Measurements from ENCODE around the gene UNC13C. TPM values are rescaled to one million over a fixed set of nuclear protein-coding genes. Genes with fewer than 3 reads are reported as not detected.

Gene UNC13C
- total and polyA plus RNA-seq, 10 of the 15 experiments (the other 5 are each of a cell fraction or from before 2014, with no cell fraction given) = 9.9 to 81.3 (median 25.0) TPM

- no peaks in the 10 kb centered on the region for H3K27me3 ChIP-seq (replicated peaks in 1 of 2; ENCODE audit: control insufficient read depth in 2 of 2, insufficient read depth in 2 of 2, low read length in 1 of 2)
- SMC1A ChIA-PET (ENCODE audit: uncharacterized antibody, unreplicated experiment) = interaction anchor here (0.6 to 2.2 kb wide), 3 partner anchors 9 to 87 kb away, joined by 3 to 7 read pairs (median 3); no protein-coding TSS in a partner anchor
- H3K9ac ChIP-seq (ENCODE audit: control insufficient read depth, insufficient read depth, low read length) = no peak overlapping the region
- no peaks in the 10 kb centered on the region for H4K20me1 ChIP-seq (ENCODE audit: control insufficient read depth, insufficient read depth)
- WGBS (ENCODE audit: insufficient coverage, insufficient replicate concordance, low lambda C conversion rate, missing lambda C conversion rate) = 8% methylated on average over 4 of the region's 4 CpGs
- DNase-seq (ENCODE audit: low read depth, low spot score) = no peak
- no TSS peak for BruUV-seq (replicated peaks)
- RAD21 ChIA-PET (ENCODE audit: unreplicated experiment) = interaction anchor here (1.4 kb wide), 1 partner anchor 31 kb away, joined by 3 read pairs; no protein-coding TSS in a partner anchor
- no peak overlapping the region for H2AFZ ChIP-seq (ENCODE audit: control insufficient read depth, low read depth, low read length)
- FAIRE-seq = no peak
- no peak overlapping the region for H3K4me2 ChIP-seq (ENCODE audit: control insufficient read depth, insufficient read depth)
- no peak overlapping the region for H3K4me3 ChIP-seq
- TF ChIP-seq ZNF687 (IDR thresholded peaks at IDR 0.05) = no peak
- H3K79me2 ChIP-seq (ENCODE audit: control insufficient read depth, insufficient read depth, low read length) = no peaks in the 10 kb centered on the region
- no peaks in the 10 kb centered on the region; the same call in 2 of the 3 replicates for H3K9me3 ChIP-seq (replicated peaks; ENCODE audit: control insufficient read depth, insufficient read depth, low read length)
- H3K36me3 ChIP-seq (ENCODE audit: control insufficient read depth in 2 of 2, insufficient read depth in 2 of 2, low read length in 1 of 2) = no peaks in the 10 kb centered on the region
- no peak overlapping the region for H3K27ac ChIP-seq (ENCODE audit: control insufficient read depth, insufficient read depth)
- CTCF ChIA-PET = no interaction called here
- intact Hi-C loops (cut with micrococcal nuclease; ENCODE audit: unreplicated experiment) = no loop called here
- no peaks in the 10 kb centered on the region for H3K4me1 ChIP-seq (ENCODE audit: control insufficient read depth, insufficient read depth, low read length)
- in situ Hi-C loops (cut with MboI) = no loop called here
- POLR2A ChIA-PET = interaction anchor here (0.9 kb wide), 1 partner anchor 13 kb away, joined by 3 read pairs; no protein-coding TSS in a partner anchor
- no peak for ATAC-seq
Measured at GRCh38 chr15:54227569-54227968, 249.3 kb downstream of the UNC13C start.

GRCh38 chr15:54250326-54250725 is 272.1 kb downstream of the UNC13C start:
- no peak overlapping the region for H3K9ac ChIP-seq (ENCODE audit: control insufficient read depth, insufficient read depth, low read length)
- ATAC-seq = no peak
- SMC1A ChIA-PET (ENCODE audit: uncharacterized antibody, unreplicated experiment) = no interaction called here
- RAD21 ChIA-PET (ENCODE audit: unreplicated experiment) = interaction anchor here (0.7 kb wide), 1 partner anchor 654 kb away, joined by 3 read pairs; no protein-coding TSS in a partner anchor
- POLR2A ChIA-PET = no interaction called here
- no peak overlapping the region for H3K27ac ChIP-seq (ENCODE audit: control insufficient read depth, insufficient read depth)
- no peaks in the 10 kb centered on the region for H3K4me1 ChIP-seq (ENCODE audit: control insufficient read depth, insufficient read depth, low read length)
- H3K27me3 ChIP-seq (replicated peaks in 1 of 2; ENCODE audit: control insufficient read depth in 2 of 2, insufficient read depth in 2 of 2, low read length in 1 of 2) = no peaks in the 10 kb centered on the region
- no peak overlapping the region for H2AFZ ChIP-seq (ENCODE audit: control insufficient read depth, low read depth, low read length)
- CTCF ChIA-PET = no interaction called here
- 18% methylated on average over 3 of the region's 3 CpGs for WGBS (ENCODE audit: insufficient coverage, insufficient replicate concordance, low lambda C conversion rate, missing lambda C conversion rate)
- intact Hi-C loops (cut with micrococcal nuclease; ENCODE audit: unreplicated experiment) = no loop called here
- H3K4me3 ChIP-seq = no peak overlapping the region
- H3K36me3 ChIP-seq (ENCODE audit: control insufficient read depth in 2 of 2, insufficient read depth in 2 of 2, low read length in 1 of 2) = no peaks in the 10 kb centered on the region
- no peaks in the 10 kb centered on the region; the same call in 2 of the 3 replicates for H3K9me3 ChIP-seq (replicated peaks; ENCODE audit: control insufficient read depth, insufficient read depth, low read length)
- no peaks in the 10 kb centered on the region for H3K79me2 ChIP-seq (ENCODE audit: control insufficient read depth, insufficient read depth, low read length)
- FAIRE-seq = no peak
- BruUV-seq (replicated peaks) = no TSS peak
- no peak overlapping the region for H3K4me2 ChIP-seq (ENCODE audit: control insufficient read depth, insufficient read depth)
- in situ Hi-C loops (cut with MboI) = no loop called here
- no peak for DNase-seq (ENCODE audit: low read depth, low spot score)
- no peaks in the 10 kb centered on the region for H4K20me1 ChIP-seq (ENCODE audit: control insufficient read depth, insufficient read depth)
- TF ChIP-seq IKZF1 (conservative IDR thresholded peaks at IDR 0.05) = no peak
- no peak for TF ChIP-seq RBBP5 (conservative IDR thresholded peaks at IDR 0.05)
- TF ChIP-seq ESRRA (IDR thresholded peaks at IDR 0.05; ENCODE audit: low read length) = no peak
- TF ChIP-seq FOS (IDR thresholded peaks at IDR 0.05; ENCODE audit: borderline replicate concordance, extremely low read depth, insufficient read length) = no peak
- no peak for TF ChIP-seq MYB (IDR thresholded peaks at IDR 0.05; ENCODE audit: borderline replicate concordance, low read depth, low read length)
- TF ChIP-seq, protein P1, sequence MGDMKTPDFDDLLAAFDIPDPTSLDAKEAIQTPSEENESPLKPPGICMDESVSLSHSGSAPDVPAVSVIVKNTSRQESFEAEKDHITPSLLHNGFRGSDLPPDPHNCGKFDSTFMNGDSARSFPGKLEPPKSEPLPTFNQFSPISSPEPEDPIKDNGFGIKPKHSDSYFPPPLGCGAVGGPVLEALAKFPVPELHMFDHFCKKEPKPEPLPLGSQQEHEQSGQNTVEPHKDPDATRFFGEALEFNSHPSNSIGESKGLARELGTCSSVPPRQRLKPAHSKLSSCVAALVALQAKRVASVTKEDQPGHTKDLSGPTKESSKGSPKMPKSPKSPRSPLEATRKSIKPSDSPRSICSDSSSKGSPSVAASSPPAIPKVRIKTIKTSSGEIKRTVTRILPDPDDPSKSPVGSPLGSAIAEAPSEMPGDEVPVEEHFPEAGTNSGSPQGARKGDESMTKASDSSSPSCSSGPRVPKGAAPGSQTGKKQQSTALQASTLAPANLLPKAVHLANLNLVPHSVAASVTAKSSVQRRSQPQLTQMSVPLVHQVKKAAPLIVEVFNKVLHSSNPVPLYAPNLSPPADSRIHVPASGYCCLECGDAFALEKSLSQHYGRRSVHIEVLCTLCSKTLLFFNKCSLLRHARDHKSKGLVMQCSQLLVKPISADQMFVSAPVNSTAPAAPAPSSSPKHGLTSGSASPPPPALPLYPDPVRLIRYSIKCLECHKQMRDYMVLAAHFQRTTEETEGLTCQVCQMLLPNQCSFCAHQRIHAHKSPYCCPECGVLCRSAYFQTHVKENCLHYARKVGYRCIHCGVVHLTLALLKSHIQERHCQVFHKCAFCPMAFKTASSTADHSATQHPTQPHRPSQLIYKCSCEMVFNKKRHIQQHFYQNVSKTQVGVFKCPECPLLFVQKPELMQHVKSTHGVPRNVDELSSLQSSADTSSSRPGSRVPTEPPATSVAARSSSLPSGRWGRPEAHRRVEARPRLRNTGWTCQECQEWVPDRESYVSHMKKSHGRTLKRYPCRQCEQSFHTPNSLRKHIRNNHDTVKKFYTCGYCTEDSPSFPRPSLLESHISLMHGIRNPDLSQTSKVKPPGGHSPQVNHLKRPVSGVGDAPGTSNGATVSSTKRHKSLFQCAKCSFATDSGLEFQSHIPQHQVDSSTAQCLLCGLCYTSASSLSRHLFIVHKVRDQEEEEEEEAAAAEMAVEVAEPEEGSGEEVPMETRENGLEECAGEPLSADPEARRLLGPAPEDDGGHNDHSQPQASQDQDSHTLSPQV (IDR thresholded peaks at IDR 0.05) = no peak
- TF ChIP-seq ATF7 (IDR thresholded peaks at IDR 0.05; ENCODE audit: low read depth) = no peak
- no peak for TF ChIP-seq NFXL1 (IDR thresholded peaks at IDR 0.05; ENCODE audit: borderline replicate concordance)
- TF ChIP-seq ZSCAN29 (IDR thresholded peaks at IDR 0.05) = no peak

Data from GM12878 (cell line).